GM19463 (cell line): Measurements from ENCODE around the gene OCA2.
"Not testable (repeated sequence)": the region's sequence is repeated elsewhere in the genome, so short reads cannot be mapped to it uniquely, and the experiment has no call there.

Source experiments
- ATAC-seq: cut with Tn5 transposase; IDR thresholded peaks from one replicate; pipeline ENCODE4 v1.9.1; 2021; ENCODE audit warnings: mild to moderate bottlenecking, moderate library complexity; ENCODE audit not compliant: unreplicated experiment

Gene OCA2

GRCh38 chr15:27853624-27854455 is 245.3 kb downstream of the OCA2 start:
- no peak for ATAC-seq

- no peak for ATAC-seq
These were observed 247.3 kb downstream of the OCA2 start for GRCh38 chr15:27851858-27852210.

- no peak for ATAC-seq
These were observed 247.9 kb downstream of the OCA2 start for GRCh38 chr15:27850981-27851857.

GRCh38 chr15:27850050-27850449 is 249.1 kb downstream of the OCA2 start:
- ATAC-seq = no peak

- not testable (repeated sequence) for ATAC-seq
These were observed 250.2 kb downstream of the OCA2 start for GRCh38 chr15:27848936-27849335.

DNA sequence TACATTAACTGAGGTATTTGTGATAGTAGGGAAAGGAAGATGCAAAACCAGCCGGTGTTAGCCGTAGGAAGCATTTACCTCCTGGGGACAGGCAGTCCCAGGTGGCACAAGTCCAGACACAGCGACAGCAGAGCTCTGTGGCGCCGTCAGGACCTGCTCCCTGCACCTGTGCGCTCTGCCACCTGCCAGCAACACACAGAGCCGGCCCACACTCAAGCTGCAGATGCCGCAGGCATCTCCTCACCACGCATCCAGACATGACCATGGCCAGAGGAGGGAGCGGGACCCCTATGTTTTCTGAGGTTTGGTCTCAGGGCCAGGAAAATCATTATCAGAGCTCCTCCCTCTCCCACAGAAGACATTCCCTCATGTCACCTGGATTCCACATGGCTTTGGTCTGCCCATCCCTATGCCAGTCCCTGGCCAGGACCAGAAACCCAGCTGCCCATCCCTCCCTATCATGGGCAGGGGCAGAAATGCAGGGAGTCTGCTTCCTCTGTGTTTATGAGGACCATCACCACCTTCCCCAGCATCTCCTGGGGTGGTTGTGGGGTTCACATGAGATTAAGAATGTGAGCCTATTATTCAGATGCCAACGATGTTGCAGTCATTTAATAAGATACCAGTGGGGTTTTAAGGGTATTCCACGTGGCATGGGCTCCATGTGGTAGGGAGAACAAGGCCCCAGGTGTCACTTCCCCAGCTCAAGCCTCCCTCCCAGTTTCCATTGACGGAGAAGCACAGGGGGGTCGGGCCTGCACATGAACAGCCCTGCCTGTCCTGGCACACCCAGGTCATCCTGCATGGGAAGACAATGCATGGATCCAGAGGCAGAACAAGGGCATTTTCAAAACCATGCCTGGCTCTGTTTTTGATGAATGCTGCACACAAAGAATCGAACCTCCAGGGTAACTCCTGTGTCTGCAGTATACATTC is 251.1 kb downstream of the OCA2 start:
- ATAC-seq = no peak

DNA sequence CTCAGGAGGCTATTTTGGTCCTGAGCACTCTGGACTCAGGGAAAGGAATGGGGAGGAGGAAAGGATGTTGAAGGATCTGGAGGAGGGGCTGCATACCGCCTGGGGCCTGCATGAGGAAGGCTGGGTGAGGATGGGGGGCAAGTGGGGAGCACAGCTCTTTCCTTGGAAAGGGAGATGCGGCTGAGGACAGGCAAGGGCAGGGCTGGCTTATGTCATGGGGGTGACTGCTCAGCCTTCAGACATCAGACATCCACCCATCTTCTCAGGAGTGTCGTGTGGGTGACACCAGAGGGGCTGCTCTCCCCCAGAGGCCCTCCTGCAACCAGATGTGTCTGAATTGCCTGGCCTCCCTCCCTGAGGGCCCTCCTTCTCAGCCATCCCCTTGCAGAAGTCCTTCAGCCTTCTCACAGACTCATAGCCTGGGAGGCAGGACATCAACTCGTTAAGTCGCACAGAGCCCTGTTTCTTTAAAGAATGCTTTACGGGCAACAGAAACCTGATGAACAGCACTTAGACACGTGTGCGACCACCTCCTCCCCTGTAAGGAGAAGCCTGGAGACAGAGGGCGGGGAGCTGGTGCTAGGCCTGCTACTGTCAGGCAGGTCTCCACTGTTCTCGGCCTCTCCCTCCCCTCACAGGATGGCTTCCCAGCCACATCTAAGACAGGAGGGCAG is 252.3 kb downstream of the OCA2 start:
- no peak for ATAC-seq

DNA sequence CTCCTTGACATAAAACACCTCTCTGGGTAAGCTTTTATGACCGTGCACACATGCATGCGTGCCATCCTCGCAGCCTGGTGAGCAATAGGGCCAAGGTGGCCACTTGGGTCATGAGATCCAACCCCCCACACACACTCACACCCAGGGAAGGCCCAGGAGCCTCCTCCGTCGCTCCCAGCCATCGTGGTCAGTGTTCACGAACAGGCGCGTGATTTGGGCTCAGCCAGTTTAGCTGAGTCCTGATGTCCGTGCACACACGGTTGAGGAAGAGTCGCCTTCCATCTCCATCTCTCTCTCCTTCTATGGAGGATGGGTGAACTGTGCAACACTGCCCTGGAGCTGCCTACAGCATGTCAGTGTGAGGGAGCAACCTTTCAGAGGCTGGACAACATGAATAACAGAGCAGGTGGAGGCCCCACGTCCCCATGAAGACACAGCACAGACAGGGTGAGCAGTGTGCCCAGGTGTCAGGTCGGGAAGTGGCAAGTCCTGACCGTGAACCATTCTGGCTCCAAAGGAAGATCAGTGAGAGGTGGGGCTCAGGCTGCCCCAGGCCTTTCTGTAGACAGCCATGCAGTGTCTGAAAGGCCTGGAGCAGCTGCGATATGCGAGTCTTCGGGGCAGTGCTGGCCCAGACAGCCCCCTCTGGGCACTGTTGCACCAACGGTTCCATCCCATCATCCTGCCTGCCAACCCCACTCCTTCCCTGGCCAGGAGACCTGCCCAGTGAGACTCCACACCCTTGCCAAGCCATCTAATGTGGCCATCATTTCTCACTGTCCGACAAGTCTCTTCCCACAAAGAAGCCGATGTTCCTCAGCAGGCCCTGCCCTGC is 253.4 kb downstream of the OCA2 start:
- no peak for ATAC-seq

GRCh38 chr15:27844018-27844666 is 255.0 kb downstream of the OCA2 start:
- no peak for ATAC-seq

GRCh38 chr15:27843146-27843545 is 256.0 kb downstream of the OCA2 start:
- no peak for ATAC-seq

DNA sequence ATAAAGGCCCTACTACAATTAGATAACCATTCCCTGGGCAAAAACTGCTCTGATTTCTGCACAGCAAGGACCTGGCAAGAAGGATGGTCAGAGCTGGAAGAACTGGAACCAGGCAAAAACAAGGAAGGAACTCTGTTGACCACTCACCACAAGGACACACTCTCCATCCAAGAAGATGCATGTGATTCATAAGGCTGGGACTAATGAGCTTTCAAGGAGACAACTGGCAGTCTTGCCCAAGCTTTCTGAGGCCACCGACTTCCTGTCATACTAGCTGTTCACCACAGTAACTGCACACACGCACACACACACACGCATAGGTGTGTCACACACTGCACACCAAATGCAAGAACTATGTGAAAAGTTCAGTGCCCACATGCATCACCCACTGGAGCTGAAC is 256.6 kb downstream of the OCA2 start:
- ATAC-seq = no peak

DNA sequence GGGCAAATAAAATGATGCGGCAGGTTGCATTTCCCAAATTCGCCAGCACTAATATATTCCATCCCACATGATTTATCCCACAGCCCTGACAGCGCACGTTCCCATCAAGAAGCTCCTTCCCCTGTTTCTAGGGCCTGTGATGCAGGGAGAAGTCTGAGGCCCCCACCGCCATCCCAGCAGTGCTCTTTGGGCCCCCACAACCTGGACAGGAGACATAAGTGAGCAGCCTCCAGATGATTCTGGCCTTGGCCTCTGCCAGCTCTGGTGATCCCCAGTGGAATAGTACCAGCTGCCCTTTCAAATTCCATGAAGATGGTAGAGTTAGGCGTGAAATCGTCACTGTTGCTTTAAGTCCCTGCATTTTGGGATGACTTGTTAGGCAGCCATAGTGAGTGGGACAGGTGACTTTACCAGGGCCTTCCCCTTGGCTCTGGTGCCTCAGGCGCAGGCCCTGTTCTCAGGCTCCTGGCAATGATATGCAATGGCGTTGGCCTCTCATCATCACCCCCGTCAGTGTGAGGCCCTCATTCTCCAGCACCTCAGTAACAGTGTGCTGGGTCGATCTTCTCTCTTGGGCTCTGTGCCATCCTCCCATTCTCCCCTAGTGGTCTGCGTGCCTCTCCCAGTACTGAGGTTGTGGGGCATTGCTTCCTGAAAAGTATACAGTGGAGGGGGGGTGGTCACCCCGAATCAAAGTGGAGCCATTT is 263.7 kb downstream of the OCA2 start:
- ATAC-seq = no peak

DNA sequence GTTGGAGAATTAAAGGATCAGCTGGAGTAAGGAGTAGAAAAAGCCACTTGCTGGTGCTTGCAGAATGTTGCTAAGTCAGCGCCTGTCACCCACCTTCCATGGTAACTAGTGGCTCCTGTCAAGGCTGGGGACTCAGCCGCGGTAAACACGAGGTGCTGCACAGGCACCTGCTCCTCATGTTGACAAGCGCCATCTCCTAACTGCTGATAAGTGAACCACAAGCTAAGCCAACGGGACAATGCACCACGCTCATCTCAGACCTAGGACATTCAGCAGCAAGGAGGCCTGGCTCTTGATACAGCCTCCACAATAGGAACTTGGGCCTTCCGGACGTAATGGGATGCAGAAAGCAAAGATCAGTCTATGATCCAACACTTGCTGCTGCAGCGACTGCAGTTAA is 264.4 kb downstream of the OCA2 start:
- ATAC-seq = no peak

- ATAC-seq = no peak
These were observed 265.1 kb downstream of the OCA2 start for GRCh38 chr15:27833974-27834373.

DNA sequence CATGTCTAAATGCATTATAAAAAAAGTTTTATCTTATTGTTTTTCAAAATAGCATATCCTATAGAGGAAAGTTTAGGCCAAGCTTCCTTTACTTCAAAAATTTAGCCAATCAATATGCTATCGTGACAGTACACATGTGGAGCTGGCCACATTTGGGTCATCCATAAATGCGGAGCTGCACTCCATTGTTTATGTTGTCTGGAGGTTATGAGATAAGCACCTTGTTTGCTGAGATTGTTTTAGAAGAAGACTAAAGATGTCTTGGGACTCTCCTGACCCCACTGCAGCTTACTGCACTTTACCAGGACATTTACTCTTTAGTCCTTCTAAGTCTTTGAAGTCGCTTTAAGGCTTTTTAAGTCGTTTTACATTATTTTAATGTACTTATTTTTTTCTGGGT is 265.9 kb downstream of the OCA2 start:
- no peak for ATAC-seq

GRCh38 chr15:27832237-27832596 is 266.9 kb downstream of the OCA2 start:
- ATAC-seq = no peak

- ATAC-seq = no peak
These were observed 267.5 kb downstream of the OCA2 start for GRCh38 chr15:27831384-27832236.

DNA sequence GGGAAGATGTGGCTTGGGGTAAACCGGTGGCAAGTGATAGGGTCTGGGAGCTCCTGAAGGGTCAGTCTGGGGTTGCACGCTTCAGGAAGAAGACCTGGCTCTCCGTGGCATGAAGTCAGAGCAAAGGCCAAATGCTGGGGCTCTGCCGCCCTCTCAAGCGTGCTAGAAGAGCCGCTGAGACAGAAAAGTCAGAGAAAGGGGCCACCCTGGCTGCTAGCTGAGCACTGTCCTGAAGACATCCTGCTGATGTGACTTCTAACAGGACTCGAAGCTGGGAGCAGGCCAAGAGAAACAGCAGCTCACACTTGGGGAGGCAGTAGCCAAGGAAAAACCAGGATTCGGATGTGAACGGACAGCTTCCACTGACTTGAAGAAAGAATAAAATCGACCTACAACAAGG is 270.4 kb downstream of the OCA2 start:
- no peak for ATAC-seq
